Glutamatergic neuron (in vitro differentiated cells): ENCODE measurements around the gene PRXL2A. TPM values are rescaled to one million over a fixed set of nuclear protein-coding genes. Genes with fewer than 3 reads are reported as not detected.

Source experiments
- DNase-seq: peaks from one replicate; pipeline ENCODE4 v3.0.0; 2022
- H3K27ac Mint-ChIP-seq: one replicate; pipeline ENCODE4 v1.8.0; 2020; ENCODE audit warnings: mild to moderate bottlenecking, mixed read lengths, inconsistent platforms; ENCODE audit not compliant: unreplicated experiment
- H3K27me3 Mint-ChIP-seq: one replicate; pipeline ENCODE4 v1.8.0; 2020; ENCODE audit warnings: mild to moderate bottlenecking, moderate library complexity, mixed read lengths, inconsistent platforms; ENCODE audit not compliant: unreplicated experiment
- H3K36me3 Mint-ChIP-seq: one replicate; pipeline ENCODE4 v1.8.0; 2020; ENCODE audit warnings: mild to moderate bottlenecking, mixed read lengths, inconsistent platforms; ENCODE audit not compliant: unreplicated experiment
- H3K4me1 Mint-ChIP-seq: one replicate; pipeline ENCODE4 v1.8.0; 2020; ENCODE audit warnings: mild to moderate bottlenecking, low read depth, mixed read lengths, inconsistent platforms; ENCODE audit not compliant: unreplicated experiment
- H3K4me3 Mint-ChIP-seq: one replicate; pipeline ENCODE4 v1.8.0; 2020; ENCODE audit warnings: mild to moderate bottlenecking, mixed read lengths, inconsistent platforms; ENCODE audit not compliant: unreplicated experiment
- H3K9me3 Mint-ChIP-seq: one replicate; pipeline ENCODE4 v1.8.0; 2020; ENCODE audit warnings: mild to moderate bottlenecking, moderate library complexity, mixed read lengths, inconsistent platforms; ENCODE audit not compliant: unreplicated experiment
- CTCF ChIP-seq: fragments of 200-600 bp; sonication (generic); IDR thresholded peaks from one replicate; pipeline ENCODE4 v1.5.0; 2021; ENCODE audit not compliant: partially characterized antibody, unreplicated experiment
- total RNA-seq: library from RNA; stranded (reverse); fragmentation: NEBNext Ultra II Directional; extraction: Animal tissue kit (Norgen Biotek cat#: 25700); gene quantifications from one replicate; pipeline ENCODE4 v1.2.1, GENCODE V29; 2021; ENCODE audit not compliant: unreplicated experiment

The PRXL2A gene
- total RNA-seq, 1 donor from 2014 or later = 164 TPM

GRCh38 chr10:80460399-80461207 lies 52.3 kb downstream of the PRXL2A start:
- TF ChIP-seq CTCF = no peak
- Mint-ChIP-seq H3K27ac (peak overlapping the region; percentile 81), H3K36me3 (no peaks in the 10 kb centered on the region), H3K4me3 (peak overlapping the region; percentile 64), H3K27me3 (peaks cover 14% of the 10 kb centered on the region), H3K4me1 (peaks cover 80% of the 10 kb centered on the region), H3K9me3 (peaks cover 10% of the 10 kb centered on the region)
- DNase-seq = no peak

DNA sequence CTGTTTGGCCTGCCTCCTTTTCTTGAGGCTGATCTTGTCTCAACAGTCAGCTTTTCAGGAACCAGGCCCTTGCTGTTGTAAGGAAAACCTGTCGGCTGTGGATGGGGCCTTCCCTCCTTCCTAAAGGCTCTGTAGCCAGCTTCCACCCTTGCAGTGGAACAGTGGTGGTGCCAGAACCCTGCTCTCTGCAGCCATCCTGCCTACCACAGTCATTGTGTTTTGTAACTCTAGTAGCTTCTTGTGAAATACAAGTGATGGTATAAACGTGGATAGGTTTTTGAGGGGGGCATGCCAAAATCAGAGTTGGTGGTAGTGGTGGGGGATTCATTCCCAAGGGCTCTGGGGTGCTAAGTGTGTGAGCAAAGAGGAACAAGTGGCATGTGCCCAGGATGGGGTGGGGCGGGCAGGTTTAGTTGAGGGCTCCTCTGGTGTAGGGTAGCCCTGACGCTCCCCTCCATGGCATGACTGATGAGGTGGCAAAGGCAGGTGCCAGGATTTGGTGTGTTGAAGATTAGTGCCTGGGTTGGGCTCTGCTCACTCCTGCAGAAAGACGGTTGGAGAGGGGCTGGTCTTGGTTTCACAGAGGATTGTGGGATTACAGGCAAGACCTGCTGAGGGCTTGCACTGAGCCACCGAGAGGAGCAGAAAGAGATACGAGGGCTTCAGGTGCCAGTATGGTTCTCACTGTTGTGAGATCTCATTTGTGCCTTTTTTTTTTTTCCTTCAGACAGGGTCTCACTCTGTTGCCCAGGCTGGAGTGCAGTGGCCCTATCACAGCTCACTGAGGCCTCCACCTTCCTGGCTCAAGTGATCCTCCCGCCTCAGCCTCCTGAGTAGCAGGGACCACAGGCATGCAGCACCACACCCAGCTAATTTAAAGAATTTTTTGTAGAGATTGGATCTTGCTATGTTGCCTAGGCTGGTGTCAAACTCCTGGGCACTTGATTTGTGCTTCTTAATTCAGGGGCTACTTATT lies 53.1 kb downstream of the PRXL2A start:
- DNase-seq = no peak
- no peaks in the 10 kb centered on the region for H3K36me3 Mint-ChIP-seq
- peaks cover 80% of the 10 kb centered on the region for H3K4me1 Mint-ChIP-seq

GRCh38 chr10:80462299-80462980 lies 54.1 kb downstream of the PRXL2A start:
- no peak for TF ChIP-seq CTCF
- peaks cover 10% of the 10 kb centered on the region for H3K27me3 Mint-ChIP-seq
- no peaks in the 10 kb centered on the region for H3K36me3 Mint-ChIP-seq
- peaks cover 6% of the 10 kb centered on the region for H3K9me3 Mint-ChIP-seq
- peak overlapping the region; percentile 92 for H3K27ac Mint-ChIP-seq
- DNase-seq = no peak
- peak overlapping the region; percentile 68 for H3K4me3 Mint-ChIP-seq
- peaks cover 84% of the 10 kb centered on the region for H3K4me1 Mint-ChIP-seq

More for the DNA sequence above, 53.1 kb downstream of the PRXL2A start:
- Mint-ChIP-seq H3K27me3 (peaks cover 10% of the 10 kb centered on the region), H3K27ac (peak overlapping the region; percentile 69), H3K9me3 (peaks cover 6% of the 10 kb centered on the region), H3K4me3 (peak overlapping the region; percentile 64)
- TF ChIP-seq CTCF = no peak

GRCh38 chr10:80462981-80463741 lies 54.8 kb downstream of the PRXL2A start:
- DNase-seq = peak; percentile 64
- TF ChIP-seq CTCF = no peak
- H3K36me3 Mint-ChIP-seq = no peaks in the 10 kb centered on the region
- peaks cover 6% of the 10 kb centered on the region for H3K9me3 Mint-ChIP-seq
- peaks cover 79% of the 10 kb centered on the region for H3K4me1 Mint-ChIP-seq
- H3K4me3 Mint-ChIP-seq = peak overlapping the region; percentile 68
- H3K27me3 Mint-ChIP-seq = peaks cover 10% of the 10 kb centered on the region
- peak overlapping the region; percentile 92 for H3K27ac Mint-ChIP-seq
